Mesendoderm (in vitro differentiated cells): ENCODE measurements around the gene ZCCHC7.

Source experiments
- DNase-seq: peaks from one replicate; pipeline ENCODE4 v3.0.0; 2013
- H2AK5ac ChIP-seq: 2 replicates; pipeline ENCODE4 v1.6.1; 2013; ENCODE audit warnings: low read length, inconsistent platforms
- H2BK120ac ChIP-seq: 2 replicates; pipeline ENCODE4 v1.6.1; 2013; ENCODE audit warnings: low read depth, mild to moderate bottlenecking, low read length, moderate library complexity, mixed read lengths
- H2BK15ac ChIP-seq: replicated peaks from 2 replicates; pipeline ENCODE4 v1.6.1; 2013; ENCODE audit warnings: low read depth, mild to moderate bottlenecking, moderate library complexity
- H2BK5ac ChIP-seq: 2 replicates; pipeline ENCODE4 v1.6.1; 2013; ENCODE audit warnings: low read length, inconsistent platforms
- H3K18ac ChIP-seq: 2 replicates; pipeline ENCODE4 v1.6.1; 2013; ENCODE audit warnings: mild to moderate bottlenecking, low read length, mixed read lengths
- H3K23ac ChIP-seq: one replicate; pipeline ENCODE4 v1.6.1; 2013; ENCODE audit warnings: low read length
- H3K27ac ChIP-seq: 2 replicates; pipeline ENCODE4 v1.5.1; 2013; ENCODE audit warnings: low read depth, mild to moderate bottlenecking, inconsistent platforms, low read length, moderate library complexity
- H3K27me3 ChIP-seq: 2 replicates; pipeline ENCODE4 v1.6.1; 2013; ENCODE audit warnings: low read length, control low read depth, mild to moderate bottlenecking, inconsistent platforms; ENCODE audit not compliant: insufficient read depth, poor library complexity
- H3K36me3 ChIP-seq: 2 replicates; pipeline ENCODE4 v1.6.1; 2013; ENCODE audit warnings: low read length, inconsistent platforms; ENCODE audit not compliant: control insufficient read depth, insufficient read depth
- H3K4ac ChIP-seq: one replicate; pipeline ENCODE4 v1.6.1; 2013; ENCODE audit warnings: low read depth, mild to moderate bottlenecking, low read length, moderate library complexity
- H3K4me1 ChIP-seq: 2 replicates; pipeline ENCODE4 v1.6.1; 2013; ENCODE audit warnings: low read depth, low read length, inconsistent platforms; ENCODE audit not compliant: control insufficient read depth
- H3K4me2 ChIP-seq: 2 replicates; pipeline ENCODE4 v1.6.1; 2013; ENCODE audit warnings: low read length
- H3K4me3 ChIP-seq: 2 replicates; pipeline ENCODE4 v1.5.1; 2013; ENCODE audit warnings: mild to moderate bottlenecking, low read length
- H3K56ac ChIP-seq: one replicate; pipeline ENCODE4 v1.6.1; 2013; ENCODE audit warnings: low read length
- H3K79me1 ChIP-seq: 2 replicates; pipeline ENCODE4 v1.6.1; 2013; ENCODE audit warnings: low read length, inconsistent platforms
- H3K79me2 ChIP-seq: 2 replicates; pipeline ENCODE4 v1.6.1; 2013; ENCODE audit warnings: mild to moderate bottlenecking, low read length; ENCODE audit not compliant: control insufficient read depth, insufficient read depth
- H3K9ac ChIP-seq: 2 replicates; pipeline ENCODE4 v1.6.1; 2013; ENCODE audit warnings: low read length, inconsistent platforms
- H4K5ac ChIP-seq: one replicate; pipeline ENCODE4 v1.6.1; 2013; ENCODE audit warnings: low read length
- H4K8ac ChIP-seq: one replicate; pipeline ENCODE4 v1.6.1; 2013; ENCODE audit warnings: low read depth, mild to moderate bottlenecking, control low read depth, low read length, moderate library complexity
- WGBS: extraction: QIAGEN DNeasy Blood & Tissue Kit; methylation state at CpG from one replicate; pipeline ENCODE4 v1.1.7; 2013; ENCODE audit warnings: low lambda C conversion rate, missing lambda C conversion rate; ENCODE audit not compliant: insufficient coverage; ENCODE audit errors: extremely low coverage; 5-methylcytosine and 5-hydroxymethylcytosine counted together

The ZCCHC7 gene

GRCh38 chr9:37363124-37363523, 242.8 kb downstream of the ZCCHC7 start:
- no peak overlapping the region for H4K5ac ChIP-seq
- H3K27ac ChIP-seq: no peak overlapping the region
- no peaks in the 10 kb centered on the region for H3K4me1 ChIP-seq
- no peak overlapping the region for H3K4me3 ChIP-seq
- H3K23ac ChIP-seq: no peak overlapping the region
- H2BK15ac ChIP-seq: no peak overlapping the region
- no peaks in the 10 kb centered on the region for H3K79me1 ChIP-seq
- H3K9ac ChIP-seq: no peak overlapping the region
- no peak overlapping the region for H2BK5ac ChIP-seq
- no peak overlapping the region for H3K56ac ChIP-seq
- no CpG with 5 or more reads among the region's 4 CpGs for WGBS
- no peaks in the 10 kb centered on the region for H3K27me3 ChIP-seq
- no peak overlapping the region for H2AK5ac ChIP-seq
- H3K4me2 ChIP-seq: no peak overlapping the region
- H3K18ac ChIP-seq: no peak overlapping the region
- no peaks in the 10 kb centered on the region for H3K79me2 ChIP-seq
- no peaks in the 10 kb centered on the region for H3K36me3 ChIP-seq
- no peak overlapping the region for H3K4ac ChIP-seq
- H2BK120ac ChIP-seq: no peak overlapping the region
- no peak overlapping the region for H4K8ac ChIP-seq
- DNase-seq: no peak

GRCh38 chr9:37364136-37364535, 243.8 kb downstream of the ZCCHC7 start:
- H3K4me2 ChIP-seq: no peak overlapping the region
- no peak overlapping the region for H3K27ac ChIP-seq
- no peak for DNase-seq
- no peak overlapping the region for H4K8ac ChIP-seq
- H3K23ac ChIP-seq: no peak overlapping the region
- H2BK5ac ChIP-seq: no peak overlapping the region
- H3K18ac ChIP-seq: no peak overlapping the region
- no peak overlapping the region for H2BK120ac ChIP-seq
- no peaks in the 10 kb centered on the region for H3K79me2 ChIP-seq
- H3K4me1 ChIP-seq: no peaks in the 10 kb centered on the region
- WGBS: no CpG with 5 or more reads among the region's 4 CpGs
- no peak overlapping the region for H2BK15ac ChIP-seq
- no peaks in the 10 kb centered on the region for H3K27me3 ChIP-seq
- no peak overlapping the region for H4K5ac ChIP-seq
- H3K79me1 ChIP-seq: no peaks in the 10 kb centered on the region
- H3K9ac ChIP-seq: no peak overlapping the region
- H3K36me3 ChIP-seq: no peaks in the 10 kb centered on the region
- no peak overlapping the region for H3K56ac ChIP-seq
- no peak overlapping the region for H3K4me3 ChIP-seq
- H2AK5ac ChIP-seq: no peak overlapping the region
- no peak overlapping the region for H3K4ac ChIP-seq

GRCh38 chr9:37364751-37365360, 244.5 kb downstream of the ZCCHC7 start:
- H3K23ac ChIP-seq: no peak overlapping the region
- WGBS: no CpG with 5 or more reads among the region's 4 CpGs
- no peak overlapping the region for H3K9ac ChIP-seq
- H2BK5ac ChIP-seq: no peak overlapping the region
- H3K79me1 ChIP-seq: no peaks in the 10 kb centered on the region
- no peak overlapping the region for H3K18ac ChIP-seq
- H3K36me3 ChIP-seq: no peaks in the 10 kb centered on the region
- H3K79me2 ChIP-seq: no peaks in the 10 kb centered on the region
- peak; percentile 32 for DNase-seq
- H3K27me3 ChIP-seq: no peaks in the 10 kb centered on the region
- H4K5ac ChIP-seq: no peak overlapping the region
- H2BK120ac ChIP-seq: no peak overlapping the region
- H3K27ac ChIP-seq: no peak overlapping the region
- no peak overlapping the region for H3K56ac ChIP-seq
- no peak overlapping the region for H3K4ac ChIP-seq
- no peak overlapping the region for H3K4me3 ChIP-seq
- H2AK5ac ChIP-seq: no peak overlapping the region
- H4K8ac ChIP-seq: no peak overlapping the region
- H2BK15ac ChIP-seq: no peak overlapping the region
- H3K4me2 ChIP-seq: no peak overlapping the region
- no peaks in the 10 kb centered on the region for H3K4me1 ChIP-seq

- no peaks in the 10 kb centered on the region for H3K79me2 ChIP-seq
- H2BK5ac ChIP-seq: no peak overlapping the region
- H4K8ac ChIP-seq: no peak overlapping the region
- H2BK120ac ChIP-seq: no peak overlapping the region
- no peak overlapping the region for H3K9ac ChIP-seq
- H3K27ac ChIP-seq: no peak overlapping the region
- H3K4ac ChIP-seq: no peak overlapping the region
- no peak overlapping the region for H3K4me2 ChIP-seq
- no CpG with 5 or more reads among the region's 5 CpGs for WGBS
- H2BK15ac ChIP-seq: no peak overlapping the region
- DNase-seq: no peak
- no peak overlapping the region for H3K4me3 ChIP-seq
- H3K18ac ChIP-seq: no peak overlapping the region
- no peaks in the 10 kb centered on the region for H3K36me3 ChIP-seq
- H3K79me1 ChIP-seq: no peaks in the 10 kb centered on the region
- no peaks in the 10 kb centered on the region for H3K27me3 ChIP-seq
- H2AK5ac ChIP-seq: no peak overlapping the region
- H4K5ac ChIP-seq: no peak overlapping the region
- H3K56ac ChIP-seq: no peak overlapping the region
- no peak overlapping the region for H3K23ac ChIP-seq
- no peaks in the 10 kb centered on the region for H3K4me1 ChIP-seq
Measured at GRCh38 chr9:37369671-37370070, 249.3 kb downstream of the ZCCHC7 start.

- Histone ChIP-seq H2BK5ac (no peak overlapping the region), H2BK120ac (no peak overlapping the region), H3K18ac (no peak overlapping the region), H3K27ac (no peak overlapping the region), H3K9ac (no peak overlapping the region), H3K4me2 (no peak overlapping the region), H3K36me3 (no peaks in the 10 kb centered on the region), H3K56ac (no peak overlapping the region), H3K79me2 (no peaks in the 10 kb centered on the region), H4K8ac (no peak overlapping the region), H4K5ac (no peak overlapping the region), H3K4ac (no peak overlapping the region), H3K23ac (no peak overlapping the region), H3K79me1 (no peaks in the 10 kb centered on the region), H2BK15ac (no peak overlapping the region), H3K4me1 (no peaks in the 10 kb centered on the region), H3K4me3 (no peak overlapping the region), H2AK5ac (no peak overlapping the region), H3K27me3 (no peaks in the 10 kb centered on the region)
- no CpG with 5 or more reads among the region's 6 CpGs for WGBS
- no peak for DNase-seq
Measured at GRCh38 chr9:37370282-37370681, 249.9 kb downstream of the ZCCHC7 start.

- Histone ChIP-seq H3K4me3 (no peak overlapping the region), H2AK5ac (no peak overlapping the region), H3K27me3 (no peaks in the 10 kb centered on the region), H3K23ac (no peak overlapping the region), H3K18ac (no peak overlapping the region), H3K36me3 (no peaks in the 10 kb centered on the region), H3K4me2 (no peak overlapping the region), H2BK120ac (no peak overlapping the region), H3K56ac (no peak overlapping the region), H3K4me1 (no peaks in the 10 kb centered on the region), H4K8ac (no peak overlapping the region), H2BK5ac (no peak overlapping the region), H3K27ac (no peak overlapping the region), H4K5ac (no peak overlapping the region), H3K79me1 (no peaks in the 10 kb centered on the region), H3K4ac (no peak overlapping the region), H3K79me2 (no peaks in the 10 kb centered on the region), H2BK15ac (no peak overlapping the region), H3K9ac (no peak overlapping the region)
- WGBS: no CpG with 5 or more reads among the region's 5 CpGs
- DNase-seq: no peak
Measured at GRCh38 chr9:37370968-37371563, 250.7 kb downstream of the ZCCHC7 start.
